MG63 (cell line): ENCODE data around the gene MARCO. TPM values are rescaled to one million over a fixed set of nuclear protein-coding genes. Genes with fewer than 3 reads are reported as not detected.

Experiments used
- DNase-seq: peaks from one replicate; pipeline ENCODE4 v3.0.0-alpha.2; 2020
- H3K27me3 ChIP-seq: fragments of 250-450 bp; sonication (Bioruptor Pico); 2 replicates; pipeline ENCODE4 v1.5.1; 2020; ENCODE audit warnings: mild to moderate bottlenecking, moderate library complexity
- H3K36me3 ChIP-seq: fragments of 250-450 bp; sonication (Bioruptor Pico); 2 replicates; pipeline ENCODE4 v1.5.1; 2020; ENCODE audit warnings: mild to moderate bottlenecking, moderate library complexity
- H3K4me3 ChIP-seq: fragments of 250-450 bp; sonication (Bioruptor Pico); 2 replicates; pipeline ENCODE4 v1.5.1; 2020; ENCODE audit warnings: mild to moderate bottlenecking, moderate library complexity
- H3K9me3 ChIP-seq: fragments of 250-450 bp; sonication (Bioruptor Pico); 2 replicates; pipeline ENCODE4 v1.5.1; 2020; ENCODE audit warnings: mild to moderate bottlenecking, moderate library complexity
- total RNA-seq: library from RNA; depleted of rRNA; stranded (reverse); fragments of >200 nt; shearing (Covaris generic); gene quantifications from 2 replicates; pipeline ENCODE4 v1.2.3, GENCODE V29; 2014; ENCODE audit warnings: low replicate concordance

The MARCO gene
- total RNA-seq, 1 experiment from 2014 or later: not detected

- no peak for DNase-seq
- Histone ChIP-seq H3K9me3 (no peaks in the 10 kb centered on the region), H3K27me3 (peaks cover 14% of the 10 kb centered on the region), H3K36me3 (no peaks in the 10 kb centered on the region), H3K4me3 (no peak overlapping the region)
Observed at GRCh38 chr2:118967124-118967880, 25.3 kb downstream of the MARCO start.

- Histone ChIP-seq H3K36me3 (no peaks in the 10 kb centered on the region), H3K9me3 (no peaks in the 10 kb centered on the region), H3K27me3 (peaks cover 11% of the 10 kb centered on the region; the same call in 1 of the 2 replicates), H3K4me3 (no peak overlapping the region)
- DNase-seq: no peak
Observed at GRCh38 chr2:118968042-118968441, 26.0 kb downstream of the MARCO start.

- Histone ChIP-seq H3K36me3 (no peaks in the 10 kb centered on the region), H3K4me3 (no peak overlapping the region), H3K27me3 (peaks cover 3% of the 10 kb centered on the region; the same call in 1 of the 2 replicates), H3K9me3 (no peaks in the 10 kb centered on the region)
- DNase-seq: no peak
Observed at GRCh38 chr2:118968961-118969733, 27.2 kb downstream of the MARCO start.

- H3K27me3 ChIP-seq: no peaks in the 10 kb centered on the region
Observed at GRCh38 chr2:118969734-118970395, 27.9 kb downstream of the MARCO start.

GRCh38 chr2:118970396-118971135 lies 28.6 kb downstream of the MARCO start:
- H3K4me3 ChIP-seq: no peak overlapping the region
- no peaks in the 10 kb centered on the region for H3K9me3 ChIP-seq
- no peaks in the 10 kb centered on the region for H3K36me3 ChIP-seq
- no peaks in the 10 kb centered on the region for H3K27me3 ChIP-seq
- DNase-seq: no peak

More at GRCh38 chr2:118969734-118970395, 27.9 kb downstream of the MARCO start:
- Histone ChIP-seq H3K4me3 (no peak overlapping the region), H3K9me3 (no peaks in the 10 kb centered on the region), H3K36me3 (no peaks in the 10 kb centered on the region)
- no peak for DNase-seq

GRCh38 chr2:118971245-118972122 lies 29.5 kb downstream of the MARCO start:
- no peak for DNase-seq
- no peaks in the 10 kb centered on the region for H3K9me3 ChIP-seq
- H3K4me3 ChIP-seq: no peak overlapping the region
- H3K27me3 ChIP-seq: no peaks in the 10 kb centered on the region
- no peaks in the 10 kb centered on the region for H3K36me3 ChIP-seq

- peak; percentile 70 for DNase-seq
- H3K36me3 ChIP-seq: no peaks in the 10 kb centered on the region
- H3K4me3 ChIP-seq: no peak overlapping the region
- H3K27me3 ChIP-seq: no peaks in the 10 kb centered on the region
- no peaks in the 10 kb centered on the region for H3K9me3 ChIP-seq
Observed at GRCh38 chr2:118973542-118973951, 31.6 kb downstream of the MARCO start.

- no peaks in the 10 kb centered on the region for H3K36me3 ChIP-seq
- no peaks in the 10 kb centered on the region for H3K27me3 ChIP-seq
- H3K9me3 ChIP-seq: no peaks in the 10 kb centered on the region
- H3K4me3 ChIP-seq: no peak overlapping the region
- DNase-seq: peak; percentile 69
Observed at GRCh38 chr2:118974103-118974993, 32.4 kb downstream of the MARCO start.

- no peak for DNase-seq
- H3K36me3 ChIP-seq: no peaks in the 10 kb centered on the region
- no peaks in the 10 kb centered on the region for H3K27me3 ChIP-seq
- no peaks in the 10 kb centered on the region for H3K9me3 ChIP-seq
- H3K4me3 ChIP-seq: no peak overlapping the region
Observed at GRCh38 chr2:118975133-118975532, 33.1 kb downstream of the MARCO start.

GRCh38 chr2:118978064-118978463 lies 36.1 kb downstream of the MARCO start:
- H3K9me3 ChIP-seq: no peaks in the 10 kb centered on the region
- H3K27me3 ChIP-seq: no peaks in the 10 kb centered on the region
- H3K4me3 ChIP-seq: no peak overlapping the region
- DNase-seq: no peak
- H3K36me3 ChIP-seq: no peaks in the 10 kb centered on the region

GRCh38 chr2:118979152-118979861 lies 37.3 kb downstream of the MARCO start:
- H3K36me3 ChIP-seq: no peaks in the 10 kb centered on the region
- no peaks in the 10 kb centered on the region for H3K9me3 ChIP-seq
- H3K27me3 ChIP-seq: no peaks in the 10 kb centered on the region
- DNase-seq: peak; percentile 12
- H3K4me3 ChIP-seq: no peak overlapping the region

- H3K4me3 ChIP-seq: no peak overlapping the region
Observed at GRCh38 chr2:118980022-118980421, 38.0 kb downstream of the MARCO start.

GRCh38 chr2:118980573-118980972 lies 38.6 kb downstream of the MARCO start:
- DNase-seq: no peak
- Histone ChIP-seq H3K4me3 (no peak overlapping the region), H3K36me3 (no peaks in the 10 kb centered on the region), H3K27me3 (no peaks in the 10 kb centered on the region), H3K9me3 (no peaks in the 10 kb centered on the region)

More at GRCh38 chr2:118980022-118980421, 38.0 kb downstream of the MARCO start:
- H3K36me3 ChIP-seq: no peaks in the 10 kb centered on the region
- no peaks in the 10 kb centered on the region for H3K27me3 ChIP-seq
- no peaks in the 10 kb centered on the region for H3K9me3 ChIP-seq
- no peak for DNase-seq

GRCh38 chr2:118981632-118982031 lies 39.6 kb downstream of the MARCO start:
- DNase-seq: no peak
- no peaks in the 10 kb centered on the region for H3K36me3 ChIP-seq
- no peaks in the 10 kb centered on the region for H3K27me3 ChIP-seq

More at GRCh38 chr2:118981632-118982031, 39.6 kb downstream of the MARCO start:
- no peaks in the 10 kb centered on the region for H3K9me3 ChIP-seq
- H3K4me3 ChIP-seq: no peak overlapping the region
